Measurements from ENCODE around the gene COPS3. TPM values are rescaled to one million over a fixed set of nuclear protein-coding genes. Genes with fewer than 3 reads are reported as not detected.
"Not testable (repeated sequence)": the region's sequence is repeated elsewhere in the genome, so short reads cannot be mapped to it uniquely, and the experiment has no call there.

Gene COPS3
- total RNA-seq, 4 donors from 2014 or later = 51.8 to 85.3 (median 54.8) TPM

- TF ChIP-seq EP300 (IDR thresholded peaks at IDR 0.05) = no peak
- no peak for TF ChIP-seq POLR2AphosphoS5 (IDR thresholded peaks at IDR 0.05)
- peak in 1 of 4 experiments; percentile 1 for TF ChIP-seq CTCF (IDR thresholded peaks at IDR 0.05)
- no peak for TF ChIP-seq POLR2A (IDR thresholded peaks at IDR 0.05)
- Histone ChIP-seq H3K27me3 (no peaks in the 10 kb centered on the region), H3K27ac (peak overlapping the region in 3 of 4 donors; percentile 82 to 91 (median 83)), H3K4me1 (peaks cover 0 to 34% (median 10%) of the 10 kb centered on the region in 3 donors), H3K9me3 (no peaks in the 10 kb centered on the region), H3K4me3 (peak overlapping the region; percentile 40 to 72), H3K36me3 (peaks cover 0 to 9% of the 10 kb centered on the region in 2 donors)
- 21 to 36% methylated on average over 7 to 13 of the region's 21 CpGs for WGBS, 2 donors (ENCODE audit: low coverage in 1 of 2)
- ATAC-seq = no peak
These were observed 22.9 kb upstream of the COPS3 start for GRCh38 chr17:17303847-17304490.

- TF ChIP-seq CTCF (IDR thresholded peaks at IDR 0.05) (peak in 1 of 4 experiments; percentile 11), EP300 (IDR thresholded peaks at IDR 0.05) (no peak), POLR2A (IDR thresholded peaks at IDR 0.05) (peak; percentile 24 to 28)
- WGBS, 2 donors (ENCODE audit: low coverage in 1 of 2) = 0% methylated on average over 1 to 2 of the region's 107 CpGs
- Histone ChIP-seq H3K4me3 (peak within 1 kb of the TSS; percentile 40 to 72), H3K27me3 (no peaks in the 10 kb centered on the region), H3K27ac (peak within 1 kb of the TSS in 3 of 4 donors; percentile 82 to 91 (median 83)), H3K9me3 (no peaks in the 10 kb centered on the region), H3K4me1 (peaks cover 0 to 34% (median 10%) of the 10 kb centered on the region in 3 donors), H3K36me3 (peaks cover 0 to 4% of the 10 kb centered on the region in 2 donors)
- ATAC-seq = peak; percentile 89
These were observed 22.2 kb upstream of the COPS3 start, which contains the start of gene NT5M for GRCh38 chr17:17303010-17303846. NT5M (plus strand) TSS chr17:17303373; CDS start chr17:17303551, 178 bp downstream.

GRCh38 chr17:17301659-17302058, 20.6 kb upstream of the COPS3 start:
- not testable (repeated sequence) for H3K27me3 ChIP-seq, H3K4me3 ChIP-seq, H3K9me3 ChIP-seq, ATAC-seq, H3K36me3 ChIP-seq
- H3K4me1 ChIP-seq = peaks cover 0 to 34% (median 10%) of the 10 kb centered on the region in 3 donors
- 88% methylated on average over 11 of the region's 11 CpGs; no CpG with 5 or more reads in 1 of the 2 donors for WGBS, 2 donors (ENCODE audit: low coverage in 1 of 2)
- peak overlapping the region in 2 of 4 donors; percentile 66 to 73 for H3K27ac ChIP-seq

GRCh38 chr17:17300624-17301568, 19.9 kb upstream of the COPS3 start:
- H3K36me3 ChIP-seq = no peaks in the 10 kb centered on the region
- H3K9me3 ChIP-seq = no peaks in the 10 kb centered on the region
- WGBS, 2 donors (ENCODE audit: low coverage in 1 of 2) = 0% methylated on average over 8 of the region's 35 CpGs; no CpG with 5 or more reads in 1 of the 2 donors
- peak; percentile 59 for ATAC-seq
- H3K27me3 ChIP-seq = no peaks in the 10 kb centered on the region
- H3K4me1 ChIP-seq = peaks cover 0 to 34% (median 10%) of the 10 kb centered on the region in 3 donors
- H3K4me3 ChIP-seq = peak overlapping the region; percentile 1 to 47
- TF ChIP-seq POLR2A (IDR thresholded peaks at IDR 0.05) (no peak), POLR2AphosphoS5 (IDR thresholded peaks at IDR 0.05) (no peak), CTCF (IDR thresholded peaks at IDR 0.05) (no peak), EP300 (IDR thresholded peaks at IDR 0.05) (no peak)
- H3K27ac ChIP-seq = peak overlapping the region in 3 of 4 donors; percentile 66 to 76 (median 73)
